IMR-90 (cell line): ENCODE results near the gene BSCL2. TPM values are rescaled to one million over a fixed set of nuclear protein-coding genes. Genes with fewer than 3 reads are reported as not detected.

Source experiments
- ATAC-seq: fragments of 200-7000 bp; cut with Tn5 transposase; 2 replicates; pipeline ENCODE4 v1.9.1; 2020; ENCODE audit warnings: low read depth, mild to moderate bottlenecking, moderate library complexity
- BruUV-seq: library from RNA; stranded (reverse); fragments of 400-500 nt; replicated peaks from 2 replicates; lab custom pipeline; 2021; lab: Mats Ljungman, UMichigan
- CTCF ChIA-PET: fragments of 300-600 bp; formaldehyde crosslinking; extraction: SDS; loops from one replicate; lab custom pipeline; 2021; ENCODE audit warnings: antibody characterized with exemption; lab: Yijun Ruan, JAX
- POLR2A ChIA-PET: fragments of 300-600 bp; sonication (Branson Sonifier 250); formaldehyde crosslinking; loops from one replicate; lab custom pipeline; 2022; ENCODE audit warnings: antibody characterized with exemption; ENCODE audit not compliant: unreplicated experiment; lab: Charles Lee
- DNase-seq: peaks from one replicate; pipeline ENCODE4 v3.0.0; 2013
- H2AFZ ChIP-seq: replicated peaks from 2 replicates; pipeline ENCODE3; 2013; ENCODE audit warnings: low read length, mild to moderate bottlenecking; ENCODE audit not compliant: poor library complexity
- H2AK5ac ChIP-seq: 2 replicates; pipeline ENCODE4 v1.6.1; 2013; ENCODE audit warnings: low read depth, low read length, inconsistent platforms
- H2AK9ac ChIP-seq: replicated peaks from 2 replicates; pipeline ENCODE3; 2013; ENCODE audit warnings: mild to moderate bottlenecking, low read depth, low read length, moderate library complexity; ENCODE audit not compliant: poor library complexity
- H2BK120ac ChIP-seq: 2 replicates; pipeline ENCODE4 v1.6.1; 2013; ENCODE audit warnings: low read depth, low read length, inconsistent platforms
- H2BK15ac ChIP-seq: 3 replicates; pipeline ENCODE4 v1.6.1; 2013; ENCODE audit warnings: low read depth, low read length, inconsistent platforms
- H2BK20ac ChIP-seq: 2 replicates; pipeline ENCODE4 v1.6.1; 2013; ENCODE audit warnings: low read depth, mild to moderate bottlenecking, inconsistent platforms, low read length, moderate library complexity
- H2BK5ac ChIP-seq: 2 replicates; pipeline ENCODE4 v1.6.1; 2013; ENCODE audit warnings: mild to moderate bottlenecking, low read depth, low read length, inconsistent platforms; ENCODE audit not compliant: poor library complexity, severe bottlenecking
- H3K14ac ChIP-seq: replicated peaks from 2 replicates; pipeline ENCODE4 v1.6.1; 2013; ENCODE audit warnings: low read depth, low read length, inconsistent platforms
- H3K18ac ChIP-seq: 2 replicates; pipeline ENCODE4 v1.6.1; 2013; ENCODE audit warnings: low read depth, low read length, control low read depth
- H3K23ac ChIP-seq: 2 replicates; pipeline ENCODE4 v1.6.1; 2013; ENCODE audit warnings: low read depth, low read length, inconsistent platforms
- H3K27ac ChIP-seq: 2 replicates; pipeline ENCODE4 v1.5.1; 2013; ENCODE audit warnings: mild to moderate bottlenecking, control low read depth, low read length; ENCODE audit not compliant: insufficient read depth
- H3K27me3 ChIP-seq: 2 replicates; pipeline ENCODE4 v1.6.1; 2013; ENCODE audit warnings: low read length; ENCODE audit not compliant: control insufficient read depth, insufficient read depth
- H3K36me3 ChIP-seq: 2 replicates; pipeline ENCODE4 v1.6.1; 2013; ENCODE audit warnings: low read length, mixed read lengths; ENCODE audit not compliant: control insufficient read depth, insufficient read depth
- H3K4ac ChIP-seq: 2 replicates; pipeline ENCODE4 v1.6.1; 2013; ENCODE audit warnings: low read depth, low read length, inconsistent platforms
- H3K4me1 ChIP-seq: 2 replicates; pipeline ENCODE4 v1.6.1; 2013; ENCODE audit warnings: low read length, mixed read lengths; ENCODE audit not compliant: control insufficient read depth, insufficient read depth
- H3K4me2 ChIP-seq: 2 replicates; pipeline ENCODE4 v1.6.1; 2013; ENCODE audit warnings: low read depth, mild to moderate bottlenecking, control low read depth, low read length, moderate library complexity
- H3K4me3 ChIP-seq: 2 replicates; pipeline ENCODE4 v1.5.1; 2013; ENCODE audit warnings: low read depth, mild to moderate bottlenecking, control low read depth, low read length, moderate library complexity; ENCODE audit not compliant: insufficient read depth
- H3K56ac ChIP-seq: 2 replicates; pipeline ENCODE4 v1.6.1; 2013; ENCODE audit warnings: low read length, inconsistent platforms; ENCODE audit not compliant: insufficient read depth; ENCODE audit errors: extremely low read depth
- H3K79me1 ChIP-seq, 2 experiments: 2 replicates each; pipeline ENCODE4 v1.6.1; 2013; ENCODE audit warnings: low read length in 2 of 2, inconsistent platforms in 1 of 2, low read depth in 1 of 2
- H3K9ac ChIP-seq: 2 replicates; pipeline ENCODE4 v1.6.1; 2013; ENCODE audit warnings: low read depth, low read length, control low read depth
- H3K9me1 ChIP-seq: 2 replicates; pipeline ENCODE4 v1.6.1; 2013; ENCODE audit warnings: low read length, inconsistent platforms; ENCODE audit not compliant: insufficient read depth
- H3K9me3 ChIP-seq: 2 replicates; pipeline ENCODE4 v1.6.1; 2013; ENCODE audit warnings: low read length; ENCODE audit not compliant: control insufficient read depth, insufficient read depth
- H4K20me1 ChIP-seq: 2 replicates; pipeline ENCODE4 v1.6.1; 2013; ENCODE audit warnings: low read length, inconsistent platforms; ENCODE audit not compliant: insufficient read depth
- H4K5ac ChIP-seq: 2 replicates; pipeline ENCODE4 v1.6.1; 2013; ENCODE audit warnings: mild to moderate bottlenecking, low read depth, low read length, control low read depth
- H4K8ac ChIP-seq, 2 experiments: 2 replicates each; pipeline ENCODE4 v1.6.1; 2013; ENCODE audit warnings: low read depth in 2 of 2, low read length in 2 of 2, control low read depth in 1 of 2, inconsistent platforms in 1 of 2
- H4K91ac ChIP-seq: 2 replicates; pipeline ENCODE4 v1.6.1; 2013; ENCODE audit warnings: low read depth, low read length, inconsistent platforms; ENCODE audit not compliant: insufficient read depth
- BHLHE40 ChIP-seq: fragments of 150-350 bp; IDR thresholded peaks from 2 replicates; pipeline ENCODE4 v1.6.1; 2016; ENCODE audit warnings: mild to moderate bottlenecking, low read depth, low read length
- CEBPB ChIP-seq: IDR thresholded peaks from 2 replicates; pipeline ENCODE4 v1.6.1; 2012; ENCODE audit warnings: low read depth, low read length, improper control_type of control experiment
- CHD1 ChIP-seq: IDR thresholded peaks from 2 replicates; pipeline ENCODE4 v1.6.1; 2012; ENCODE audit warnings: low read depth, low read length, improper control_type of control experiment
- FOS ChIP-seq: fragments of 150-350 bp; IDR thresholded peaks from 2 replicates; pipeline ENCODE4 v1.6.1; 2016; ENCODE audit warnings: low read depth, low read length
- MAFK ChIP-seq: IDR thresholded peaks from 2 replicates; pipeline ENCODE4 v1.6.1; 2012; ENCODE audit warnings: low read depth, low read length, improper control_type of control experiment
- MAZ ChIP-seq: IDR thresholded peaks from 2 replicates; pipeline ENCODE4 v1.6.1; 2012; ENCODE audit warnings: low read depth, mild to moderate bottlenecking, low read length, improper control_type of control experiment, moderate library complexity, borderline replicate concordance
- MXI1 ChIP-seq: IDR thresholded peaks from 2 replicates; pipeline ENCODE4 v1.6.1; 2012; ENCODE audit warnings: low read depth, mild to moderate bottlenecking, low read length, moderate library complexity, borderline replicate concordance
- NFE2L2 ChIP-seq: fragments of 150-350 bp; IDR thresholded peaks from 2 replicates; pipeline ENCODE4 v1.6.1; 2016; ENCODE audit warnings: low read depth, mild to moderate bottlenecking, low read length
- POLR2A ChIP-seq: IDR thresholded peaks from 2 replicates; pipeline ENCODE4 v1.6.1; 2012; ENCODE audit warnings: mild to moderate bottlenecking, low read depth, low read length
- RAD21 ChIP-seq: IDR thresholded peaks from 2 replicates; pipeline ENCODE4 v1.6.1; 2012; ENCODE audit warnings: low read length, improper control_type of control experiment
- RCOR1 ChIP-seq: IDR thresholded peaks from 2 replicates; pipeline ENCODE4 v1.6.1; 2012; ENCODE audit warnings: mild to moderate bottlenecking, low read length, improper control_type of control experiment; ENCODE audit not compliant: insufficient replicate concordance
- RFX5 ChIP-seq: IDR thresholded peaks from 2 replicates; pipeline ENCODE4 v1.8.0; 2012; ENCODE audit warnings: low read depth, mild to moderate bottlenecking, low read length, moderate library complexity
- SMC3 ChIP-seq: fragments of 150-350 bp; IDR thresholded peaks from 2 replicates; pipeline ENCODE4 v1.6.1; 2016; ENCODE audit warnings: low read depth, mild to moderate bottlenecking, antibody characterized with exemption, low read length, moderate library complexity
- whole genome bisulfite sequencing, 2 experiments: methylation state at CpG; one replicate each; pipeline versions ENCODE4 v1.1.5 to v1.1.7; 2013; ENCODE audit warnings: missing lambda C conversion rate in 2 of 2; ENCODE audit not compliant: insufficient read length in 1 of 2; ENCODE audit errors: extremely low coverage in 2 of 2; 5-methylcytosine and 5-hydroxymethylcytosine counted together
- dilution Hi-C: fragments of 300-500 bp; cut with HindIII; formaldehyde crosslinking; loops from one replicate; pipeline ENCODE4 v1.14.3; 2018; ENCODE audit warnings: low sequenced_read_pairs; ENCODE audit not compliant: unreplicated experiment
- in situ Hi-C: fragments of 300-500 bp; cut with MboI; formaldehyde crosslinking; loops from 3 replicates; pipeline ENCODE4 v1.14.3; 2019; ENCODE audit warnings: low sequenced_read_pairs, inconsistent platforms, mixed read lengths
- intact Hi-C: fragments of 100-400 bp; cut with micrococcal nuclease; formaldehyde crosslinking; loops from 2 replicates; pipeline ENCODE4 v1.10.0; 2022
- polyA plus RNA-seq, 3 experiments: library from polyadenylated mRNA; depleted of rRNA; stranded (reverse); fragments of >200 nt; gene quantifications; 2 replicates each; pipeline ENCODE4 v1.2.3, GENCODE V29; 2012; ENCODE audit warnings: low replicate concordance in 1 of 3
- total RNA-seq: library from RNA; depleted of rRNA; stranded (reverse); fragments of >200 nt; gene quantifications from 2 replicates; pipeline ENCODE4 v1.2.3, GENCODE V29; 2012
- TF ChIP-seq, protein P1 (sequence below): fragments of 150-350 bp; IDR thresholded peaks from 2 replicates; pipeline ENCODE4 v1.6.1; 2016; ENCODE audit warnings: low read depth, mild to moderate bottlenecking, low read length, moderate library complexity, borderline replicate concordance
- TF ChIP-seq, protein P2 (sequence below): fragments of 150-350 bp; IDR thresholded peaks from 2 replicates; pipeline ENCODE4 v1.6.1; 2017; ENCODE audit warnings: mild to moderate bottlenecking, antibody characterized with exemption, low read length, low read depth

The BSCL2 gene
- total and polyA plus RNA-seq, 2 of the 4 experiments (the other 2 are of a cell fraction), result 26.2 to 47.1 TPM

DNA sequence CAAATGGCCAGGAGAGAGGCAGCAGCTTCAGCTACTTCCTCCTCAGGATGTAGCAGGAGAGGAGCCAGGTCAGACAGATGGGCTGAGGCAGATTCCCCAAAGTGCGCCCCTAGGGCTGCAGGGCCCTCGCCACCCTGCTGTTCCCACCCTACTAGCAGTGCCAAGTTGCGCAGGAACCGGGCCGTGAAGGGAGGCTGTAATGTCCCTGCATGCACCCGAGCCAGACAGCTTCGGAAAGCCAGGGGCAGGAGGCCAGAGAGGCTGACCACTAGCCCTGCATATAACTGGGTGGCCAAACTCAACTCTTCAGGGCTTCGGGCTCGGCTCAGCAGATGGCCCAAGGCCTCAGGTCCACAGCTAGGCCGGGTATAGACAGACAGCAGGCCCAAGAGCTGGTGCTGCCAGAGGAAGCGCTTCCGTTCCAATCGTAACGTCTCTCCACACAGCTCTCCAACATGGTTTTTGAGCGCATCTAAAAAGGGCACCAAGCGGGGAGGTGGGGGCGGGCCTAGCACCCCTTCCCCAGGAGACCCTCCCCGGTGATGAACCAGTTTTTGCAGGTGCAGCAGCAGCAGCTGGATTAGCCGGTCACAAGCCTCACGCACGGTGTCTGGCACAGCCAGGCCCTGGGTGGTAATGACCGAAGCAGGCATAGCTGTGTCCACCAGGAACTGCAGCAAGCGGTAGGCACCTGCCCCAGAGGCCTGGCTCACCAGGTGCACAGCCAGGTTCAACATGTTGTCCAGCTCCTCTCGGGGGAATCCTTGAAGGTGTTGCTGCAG, 58.8 kb downstream of the BSCL2 start:
- Histone ChIP-seq H4K91ac (no peak overlapping the region), H3K9ac (no peak overlapping the region), H4K8ac (no peak overlapping the region), H3K4me2 (no peak overlapping the region), H3K9me3 (no peaks in the 10 kb centered on the region), H3K4ac (no peak overlapping the region), H2BK5ac (no peak overlapping the region), H4K20me1 (peaks cover 17% of the 10 kb centered on the region), H3K14ac (no peak overlapping the region), H3K4me3 (no peak overlapping the region), H3K18ac (no peak overlapping the region), H4K5ac (no peak overlapping the region), H3K27me3 (no peaks in the 10 kb centered on the region), H3K36me3 (peaks cover 32% of the 10 kb centered on the region), H2BK15ac (no peak overlapping the region), H2AFZ (no peak overlapping the region), H3K23ac (no peak overlapping the region), H3K9me1 (0 out of 2 replicates have a peak, but pooled peaks cover 7% of the 10 kb centered on the region), H2AK9ac (no peak overlapping the region), H3K4me1 (peaks cover 8% of the 10 kb centered on the region), H3K56ac (no peak overlapping the region), H3K27ac (no peak overlapping the region), H2BK120ac (no peak overlapping the region), H2BK20ac (no peak overlapping the region), H2AK5ac (no peak overlapping the region), H3K79me1 (peaks cover 6 to 57% of the 10 kb centered on the region in 2 experiments)
- DNase-seq (no peak), ATAC-seq (no peak)
- WGBS, 2 experiments, result 95% methylated on average over 18 of the region's 24 CpGs; no CpG with 5 or more reads in 1 of the 2 experiments
- intact Hi-C loops, result no loop called here
- ChIA-PET CTCF (no interaction called here), POLR2A (no interaction called here)
- dilution Hi-C loops, result no loop called here
- no TSS peak for BruUV-seq
- in situ Hi-C loops, result no loop called here
- TF ChIP-seq MAZ (no peak), NFE2L2 (no peak), RCOR1 (no peak), POLR2A (no peak), BHLHE40 (no peak), MXI1 (no peak), MAFK (no peak), CHD1 (no peak), SMC3 (no peak), CEBPB (no peak), FOS (no peak), RAD21 (no peak), RFX5 (no peak)
- TF ChIP-seq, protein P1, sequence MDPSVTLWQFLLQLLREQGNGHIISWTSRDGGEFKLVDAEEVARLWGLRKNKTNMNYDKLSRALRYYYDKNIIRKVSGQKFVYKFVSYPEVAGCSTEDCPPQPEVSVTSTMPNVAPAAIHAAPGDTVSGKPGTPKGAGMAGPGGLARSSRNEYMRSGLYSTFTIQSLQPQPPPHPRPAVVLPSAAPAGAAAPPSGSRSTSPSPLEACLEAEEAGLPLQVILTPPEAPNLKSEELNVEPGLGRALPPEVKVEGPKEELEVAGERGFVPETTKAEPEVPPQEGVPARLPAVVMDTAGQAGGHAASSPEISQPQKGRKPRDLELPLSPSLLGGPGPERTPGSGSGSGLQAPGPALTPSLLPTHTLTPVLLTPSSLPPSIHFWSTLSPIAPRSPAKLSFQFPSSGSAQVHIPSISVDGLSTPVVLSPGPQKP, result no peak
- TF ChIP-seq, protein P2, sequence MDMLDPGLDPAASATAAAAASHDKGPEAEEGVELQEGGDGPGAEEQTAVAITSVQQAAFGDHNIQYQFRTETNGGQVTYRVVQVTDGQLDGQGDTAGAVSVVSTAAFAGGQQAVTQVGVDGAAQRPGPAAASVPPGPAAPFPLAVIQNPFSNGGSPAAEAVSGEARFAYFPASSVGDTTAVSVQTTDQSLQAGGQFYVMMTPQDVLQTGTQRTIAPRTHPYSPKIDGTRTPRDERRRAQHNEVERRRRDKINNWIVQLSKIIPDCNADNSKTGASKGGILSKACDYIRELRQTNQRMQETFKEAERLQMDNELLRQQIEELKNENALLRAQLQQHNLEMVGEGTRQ, result no peak
